Measurements from ENCODE around the gene RAI2. TPM values are rescaled to one million over a fixed set of nuclear protein-coding genes. Genes with fewer than 3 reads are reported as not detected.

The RAI2 gene
- total RNA-seq, 4 donors from 2014 or later = 22.1 to 90.4 (median 47.7) TPM

GRCh38 chrX:17817251-17817650, 43.8 kb downstream of the RAI2 start:
- no peak for TF ChIP-seq CTCF (IDR thresholded peaks at IDR 0.05; ENCODE audit: low read depth)

GRCh38 chrX:17814557-17814956, 46.5 kb downstream of the RAI2 start:
- TF ChIP-seq CTCF (IDR thresholded peaks at IDR 0.05; ENCODE audit: low read depth) = no peak

- no peak for TF ChIP-seq CTCF (IDR thresholded peaks at IDR 0.05; ENCODE audit: low read depth)
Observed at GRCh38 chrX:17814059-17814458, 47.0 kb downstream of the RAI2 start.

- TF ChIP-seq CTCF (IDR thresholded peaks at IDR 0.05; ENCODE audit: low read depth) = no peak
Observed at GRCh38 chrX:17813277-17813676, 47.8 kb downstream of the RAI2 start.

- no peak for TF ChIP-seq CTCF (IDR thresholded peaks at IDR 0.05; ENCODE audit: low read depth)
Observed at GRCh38 chrX:17812763-17813162, 48.3 kb downstream of the RAI2 start.

- no peak for TF ChIP-seq CTCF (IDR thresholded peaks at IDR 0.05; ENCODE audit: low read depth)
Observed at GRCh38 chrX:17809984-17810383, 51.1 kb downstream of the RAI2 start.

- TF ChIP-seq CTCF (IDR thresholded peaks at IDR 0.05; ENCODE audit: low read depth) = no peak
Observed at GRCh38 chrX:17809273-17809672, 51.8 kb downstream of the RAI2 start.
